Ascending aorta (tissue), 2 donors: ENCODE data around the gene KDELR3. TPM values are rescaled to one million over a fixed set of nuclear protein-coding genes. Genes with fewer than 3 reads are reported as not detected.

Experiments used
- DNase-seq, 2 donors: peaks; one replicate each; pipeline ENCODE4 v3.0.0-alpha.2; 2019; ENCODE audit warnings: low spot score in 2 of 2
- H3K27ac ChIP-seq, 2 donors: fragments of 200-600 bp; sonication (generic); one replicate each; pipeline ENCODE4 v1.5.1; 2016 to 2017; ENCODE audit warnings: mild to moderate bottlenecking in 1 of 2
- H3K27me3 ChIP-seq: fragments of 200-600 bp; sonication (generic); one replicate; pipeline ENCODE4 v1.5.1; 2017
- H3K36me3 ChIP-seq, 2 donors: fragments of 200-600 bp; sonication (generic); one replicate each; pipeline ENCODE4 v1.5.1; 2016
- H3K4me1 ChIP-seq, 2 donors: fragments of 200-600 bp; sonication (generic); one replicate each; pipeline ENCODE4 v1.5.1; 2016 to 2017; ENCODE audit warnings: mild to moderate bottlenecking in 1 of 2
- H3K4me3 ChIP-seq, 2 donors: fragments of 200-600 bp; sonication (generic); one replicate each; pipeline ENCODE4 v1.5.1; 2016 to 2017; ENCODE audit warnings: mild to moderate bottlenecking in 1 of 2
- H3K9me3 ChIP-seq, 2 donors: fragments of 200-600 bp; sonication (generic); one replicate each; pipeline ENCODE4 v1.5.1; 2016
- CTCF ChIP-seq, 3 experiments: fragments of 200-600 bp in 2 of 3; fragments of 450-650 bp in 1 of 3; sonication (generic) in 2 of 3; IDR thresholded peaks; one replicate each; pipeline ENCODE4 v1.5.1; 2016 to 2019; ENCODE audit warnings: antibody characterized with exemption in 3 of 3, mild to moderate bottlenecking in 1 of 3, moderate library complexity in 1 of 3
- intact Hi-C: fragments of 100-400 bp; cut with DNase I; formaldehyde crosslinking; loops from one replicate; pipeline ENCODE4 v1.15.1; 2023
- total RNA-seq: library from RNA; depleted of rRNA; stranded (reverse); fragments of >200 nt; gene quantifications from one replicate; pipeline ENCODE4 v1.1.0, GENCODE V29; 2016

The KDELR3 gene
- total RNA-seq, 1 donor from 2014 or later: 11.8 TPM

GRCh38 chr22:38489561-38490145 lies 21.8 kb downstream of the KDELR3 start:
- Histone ChIP-seq H3K27me3 (no peaks in the 10 kb centered on the region), H3K36me3 (peaks cover 93 to 100% of the 10 kb centered on the region in 2 donors), H3K4me1 (peaks cover 2 to 5% of the 10 kb centered on the region in 2 donors), H3K27ac (peak overlapping the region; percentile 61 to 66), H3K4me3 (no peak overlapping the region), H3K9me3 (no peaks in the 10 kb centered on the region)
- TF ChIP-seq CTCF (IDR thresholded peaks at IDR 0.05): no peak
- no peak for DNase-seq
- intact Hi-C loops: no loop called here

GRCh38 chr22:38490475-38490874 lies 22.6 kb downstream of the KDELR3 start:
- Histone ChIP-seq H3K27me3 (no peaks in the 10 kb centered on the region), H3K36me3 (peaks cover 93 to 100% of the 10 kb centered on the region in 2 donors), H3K4me3 (no peak overlapping the region), H3K27ac (peak overlapping the region; percentile 61 to 66), H3K9me3 (no peaks in the 10 kb centered on the region), H3K4me1 (peaks cover 2 to 5% of the 10 kb centered on the region in 2 donors)
- TF ChIP-seq CTCF (IDR thresholded peaks at IDR 0.05): no peak
- intact Hi-C loops: no loop called here
- DNase-seq: no peak

GRCh38 chr22:38490915-38491314 lies 23.0 kb downstream of the KDELR3 start:
- peaks cover 93 to 100% of the 10 kb centered on the region in 2 donors for H3K36me3 ChIP-seq
- DNase-seq: peak in 1 of 2 donors; percentile 83
- peaks cover 2 to 5% of the 10 kb centered on the region in 2 donors for H3K4me1 ChIP-seq

GRCh38 chr22:38491707-38492348 lies 23.9 kb downstream of the KDELR3 start:
- intact Hi-C loops: no loop called here

More at GRCh38 chr22:38490915-38491314, 23.0 kb downstream of the KDELR3 start:
- Histone ChIP-seq H3K9me3 (no peaks in the 10 kb centered on the region), H3K4me3 (no peak overlapping the region), H3K27me3 (no peaks in the 10 kb centered on the region), H3K27ac (peak overlapping the region; percentile 61 to 66)
- no peak for TF ChIP-seq CTCF (IDR thresholded peaks at IDR 0.05)
- intact Hi-C loops: no loop called here

GRCh38 chr22:38494498-38494897 lies 26.6 kb downstream of the KDELR3 start:
- H3K9me3 ChIP-seq: no peaks in the 10 kb centered on the region
- H3K27ac ChIP-seq: no peak overlapping the region
- H3K4me3 ChIP-seq: no peak overlapping the region
- peaks cover 5 to 10% of the 10 kb centered on the region in 2 donors for H3K4me1 ChIP-seq
- intact Hi-C loops: no loop called here
- TF ChIP-seq CTCF (IDR thresholded peaks at IDR 0.05): no peak
- DNase-seq: no peak
- H3K27me3 ChIP-seq: no peaks in the 10 kb centered on the region
- H3K36me3 ChIP-seq: peaks cover 94 to 100% of the 10 kb centered on the region in 2 donors

More at GRCh38 chr22:38491707-38492348, 23.9 kb downstream of the KDELR3 start:
- Histone ChIP-seq H3K36me3 (peaks cover 93 to 100% of the 10 kb centered on the region in 2 donors), H3K4me1 (peaks cover 2 to 5% of the 10 kb centered on the region in 2 donors), H3K27me3 (no peaks in the 10 kb centered on the region), H3K27ac (peak overlapping the region in 1 of 2 donors; percentile 66), H3K9me3 (no peaks in the 10 kb centered on the region), H3K4me3 (no peak overlapping the region)
- no peak for TF ChIP-seq CTCF (IDR thresholded peaks at IDR 0.05)
- no peak for DNase-seq
